T-helper 17 cell (primary cell): ENCODE data around the gene DERL3. TPM values are rescaled to one million over a fixed set of nuclear protein-coding genes. Genes with fewer than 3 reads are reported as not detected.

Experiments
- ATAC-seq: fragments of 150-1000 bp; cut with Tn5 transposase; 2 replicates; pipeline ENCODE4 v1.10.0; 2021; ENCODE audit warnings: mild to moderate bottlenecking, moderate library complexity
- DNase-seq, 3 donors: peaks; one replicate each; pipeline versions ENCODE4 v3.0.0 to v3.0.0-alpha.2; 2020 to 2021
- H3K9me3 ChIP-seq: one replicate; pipeline ENCODE4 v1.7.0; 2013; ENCODE audit warnings: low read length, mild to moderate bottlenecking; ENCODE audit not compliant: control insufficient read depth, poor library complexity, severe bottlenecking
- H3K27ac Mint-ChIP-seq: one replicate; pipeline ENCODE4 v1.8.0; 2022; ENCODE audit warnings: mild to moderate bottlenecking, moderate library complexity, mixed read lengths
- H3K27me3 Mint-ChIP-seq: one replicate; pipeline ENCODE4 v1.8.0; 2022; ENCODE audit warnings: mixed read lengths
- H3K36me3 Mint-ChIP-seq: one replicate; pipeline ENCODE4 v1.8.0; 2022; ENCODE audit warnings: low read depth, mixed read lengths
- H3K4me1 Mint-ChIP-seq: one replicate; pipeline ENCODE4 v1.8.0; 2022; ENCODE audit warnings: mild to moderate bottlenecking, mixed read lengths
- H3K4me3 Mint-ChIP-seq: one replicate; pipeline ENCODE4 v1.8.0; 2022; ENCODE audit warnings: mild to moderate bottlenecking, moderate library complexity, mixed read lengths
- total RNA-seq, 4 donors: library from RNA in 2 of 4; stranded (reverse) in 2 of 4; gene quantifications; one replicate each; pipeline ENCODE4 v1.2.3 and lab custom pipeline; 2022 to 2026

DERL3 gene
- total RNA-seq, 2 donors from 2014 or later: 2.7 to 3.6 TPM

- Mint-ChIP-seq H3K4me1 (peaks cover 16% of the 10 kb centered on the region), H3K36me3 (no peaks in the 10 kb centered on the region), H3K27me3 (no peaks in the 10 kb centered on the region), H3K27ac (peak overlapping the region; percentile 74), H3K4me3 (peak overlapping the region; percentile 94)
- DNase-seq (no peak), ATAC-seq (no peak)
- no peaks in the 10 kb centered on the region for H3K9me3 ChIP-seq
Measured at GRCh38 chr22:23858484-23858815, 19.6 kb upstream of the DERL3 start.

- peak within 1 kb of the TSS; percentile 94 for H3K4me3 Mint-ChIP-seq
- ATAC-seq (peak; percentile 96), DNase-seq (peak; percentile 81 to 90 (median 88))
- no peaks in the 10 kb centered on the region for H3K36me3 Mint-ChIP-seq
- peaks cover 16% of the 10 kb centered on the region for H3K4me1 Mint-ChIP-seq
- H3K27me3 Mint-ChIP-seq: no peaks in the 10 kb centered on the region
- H3K27ac Mint-ChIP-seq: peak within 1 kb of the TSS; percentile 74
- no peaks in the 10 kb centered on the region for H3K9me3 ChIP-seq
Measured at GRCh38 chr22:23857606-23858483, 19.0 kb upstream of the DERL3 start, which contains the start of gene SLC2A11. SLC2A11 (plus strand) TSS chr22:23857875; CDS start chr22:23858000, 125 bp downstream.

GRCh38 chr22:23856721-23857605 is 18.2 kb upstream of the DERL3 start:
- Mint-ChIP-seq H3K36me3 (no peaks in the 10 kb centered on the region), H3K27ac (peak overlapping the region; percentile 74), H3K27me3 (no peaks in the 10 kb centered on the region), H3K4me3 (peak overlapping the region; percentile 94), H3K4me1 (peaks cover 11% of the 10 kb centered on the region)
- no peak for DNase-seq
- no peaks in the 10 kb centered on the region for H3K9me3 ChIP-seq
- ATAC-seq: peak; percentile 32

- Mint-ChIP-seq H3K4me1 (peaks cover 2% of the 10 kb centered on the region), H3K4me3 (no peak overlapping the region), H3K27me3 (no peaks in the 10 kb centered on the region), H3K36me3 (no peaks in the 10 kb centered on the region), H3K27ac (no peak overlapping the region)
- ATAC-seq (no peak), DNase-seq (no peak)
- no peaks in the 10 kb centered on the region for H3K9me3 ChIP-seq
Measured at GRCh38 chr22:23850136-23850611, 11.4 kb upstream of the DERL3 start.

GRCh38 chr22:23849009-23850006 is 10.5 kb upstream of the DERL3 start:
- no peaks in the 10 kb centered on the region for H3K36me3 Mint-ChIP-seq
- peak; percentile 96 for ATAC-seq
- H3K9me3 ChIP-seq: no peaks in the 10 kb centered on the region
- H3K4me1 Mint-ChIP-seq: peaks cover 2% of the 10 kb centered on the region
- DNase-seq: peak; percentile 78 to 93 (median 83)
- H3K4me3 Mint-ChIP-seq: no peak overlapping the region
- no peaks in the 10 kb centered on the region for H3K27me3 Mint-ChIP-seq
- no peak overlapping the region for H3K27ac Mint-ChIP-seq

- Mint-ChIP-seq H3K27me3 (no peaks in the 10 kb centered on the region), H3K27ac (no peak overlapping the region), H3K4me1 (peaks cover 2% of the 10 kb centered on the region), H3K4me3 (no peak overlapping the region), H3K36me3 (no peaks in the 10 kb centered on the region)
- ATAC-seq (no peak), DNase-seq (no peak)
- no peaks in the 10 kb centered on the region for H3K9me3 ChIP-seq
Measured at GRCh38 chr22:23847991-23848864, 9.4 kb upstream of the DERL3 start.

GRCh38 chr22:23847310-23847920 is 8.6 kb upstream of the DERL3 start:
- DNase-seq: no peak

GRCh38 chr22:23846081-23846469 is 7.3 kb upstream of the DERL3 start:
- no peak for DNase-seq
- Mint-ChIP-seq H3K27ac (peak overlapping the region; percentile 32), H3K4me3 (no peak overlapping the region), H3K36me3 (no peaks in the 10 kb centered on the region), H3K4me1 (peaks cover under 1% of the 10 kb centered on the region), H3K27me3 (no peaks in the 10 kb centered on the region)
- H3K9me3 ChIP-seq: no peaks in the 10 kb centered on the region
- no peak for ATAC-seq

More at GRCh38 chr22:23847310-23847920, 8.6 kb upstream of the DERL3 start:
- Mint-ChIP-seq H3K27me3 (no peaks in the 10 kb centered on the region), H3K4me1 (peaks cover 2% of the 10 kb centered on the region), H3K36me3 (no peaks in the 10 kb centered on the region), H3K4me3 (no peak overlapping the region), H3K27ac (no peak overlapping the region)
- no peak for ATAC-seq
- H3K9me3 ChIP-seq: no peaks in the 10 kb centered on the region

- Mint-ChIP-seq H3K27me3 (no peaks in the 10 kb centered on the region), H3K36me3 (no peaks in the 10 kb centered on the region), H3K4me3 (no peak overlapping the region), H3K27ac (peak overlapping the region; percentile 32), H3K4me1 (no peaks in the 10 kb centered on the region)
- no peaks in the 10 kb centered on the region for H3K9me3 ChIP-seq
- ATAC-seq: no peak
- no peak for DNase-seq
Measured at GRCh38 chr22:23845265-23846080, 6.7 kb upstream of the DERL3 start.

- H3K9me3 ChIP-seq: no peaks in the 10 kb centered on the region
- no peak overlapping the region for H3K27ac Mint-ChIP-seq
- H3K4me1 Mint-ChIP-seq: peaks cover 1% of the 10 kb centered on the region
- H3K27me3 Mint-ChIP-seq: no peaks in the 10 kb centered on the region
- H3K4me3 Mint-ChIP-seq: no peak overlapping the region
- no peak for ATAC-seq
- DNase-seq: no peak
- H3K36me3 Mint-ChIP-seq: no peaks in the 10 kb centered on the region
Measured at GRCh38 chr22:23844739-23845202, 6.0 kb upstream of the DERL3 start.

- DNase-seq (no peak), ATAC-seq (no peak)
- Mint-ChIP-seq H3K4me3 (no peak overlapping the region), H3K27me3 (no peaks in the 10 kb centered on the region), H3K27ac (no peak overlapping the region), H3K36me3 (no peaks in the 10 kb centered on the region), H3K4me1 (peaks cover 17% of the 10 kb centered on the region)
- no peaks in the 10 kb centered on the region for H3K9me3 ChIP-seq
Measured at GRCh38 chr22:23842599-23842998, 3.8 kb upstream of the DERL3 start.
